HG03108 (cell line): Measurements from ENCODE around the gene NRG2.

ENCODE experiments used
- ATAC-seq: cut with Tn5 transposase; IDR thresholded peaks from one replicate; pipeline ENCODE4 v1.9.1; 2021; ENCODE audit warnings: moderate library complexity; ENCODE audit not compliant: unreplicated experiment

The NRG2 gene

DNA sequence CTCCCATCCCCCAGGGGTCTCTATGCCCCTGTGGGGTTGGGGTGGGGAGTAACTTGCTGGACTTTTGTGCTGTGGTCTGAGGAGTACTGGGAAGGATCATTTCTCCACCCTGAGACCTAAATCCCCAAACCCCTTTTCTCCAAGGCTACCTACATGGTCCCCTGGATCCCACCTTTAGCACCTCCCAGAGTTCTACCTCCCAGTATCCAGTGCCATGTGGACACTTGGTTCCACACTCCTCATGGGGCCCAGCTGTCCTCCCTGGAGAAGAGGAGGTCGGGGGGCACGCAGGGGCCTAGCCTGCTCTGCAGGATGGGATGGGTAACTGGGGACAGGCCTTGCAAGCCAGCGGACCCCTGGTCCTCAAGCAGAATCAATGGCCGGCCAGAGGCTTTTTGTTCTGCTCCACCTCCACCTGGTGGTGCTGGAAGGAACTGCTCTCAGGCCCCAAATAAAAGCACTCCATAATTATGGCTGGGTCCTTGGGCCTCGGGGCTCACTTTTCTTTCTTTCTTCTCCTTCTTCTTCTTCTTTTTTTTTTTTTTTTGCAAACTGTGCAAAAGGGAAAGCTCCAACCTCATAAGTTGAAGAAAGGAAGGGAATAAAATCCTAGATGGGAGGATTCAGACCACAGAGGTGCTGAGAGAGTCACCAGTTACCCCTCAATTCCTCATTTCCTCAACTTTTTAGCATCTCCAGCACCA lies 179.1 kb downstream of the NRG2 start:
- no peak for ATAC-seq

DNA sequence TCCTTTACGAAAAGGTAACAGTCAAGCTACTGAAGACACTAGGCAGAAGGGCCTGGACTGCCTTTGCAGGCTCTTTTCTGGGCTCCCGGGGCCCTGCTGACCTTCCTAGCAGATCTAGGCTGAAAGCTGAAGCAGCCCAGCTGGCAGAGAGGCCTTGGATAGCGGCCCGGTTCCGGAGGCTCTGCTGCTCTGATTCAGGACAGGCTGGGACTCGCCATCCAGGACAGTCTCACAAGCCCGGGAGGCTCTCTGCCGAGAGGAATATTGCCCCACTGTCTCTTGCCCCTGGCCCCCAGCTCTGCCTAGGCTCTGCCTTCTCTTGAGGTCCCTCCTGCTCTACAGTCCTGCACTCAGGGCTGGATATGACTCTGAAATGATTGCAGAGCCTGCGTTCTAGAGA lies 179.7 kb downstream of the NRG2 start:
- ATAC-seq = no peak

DNA sequence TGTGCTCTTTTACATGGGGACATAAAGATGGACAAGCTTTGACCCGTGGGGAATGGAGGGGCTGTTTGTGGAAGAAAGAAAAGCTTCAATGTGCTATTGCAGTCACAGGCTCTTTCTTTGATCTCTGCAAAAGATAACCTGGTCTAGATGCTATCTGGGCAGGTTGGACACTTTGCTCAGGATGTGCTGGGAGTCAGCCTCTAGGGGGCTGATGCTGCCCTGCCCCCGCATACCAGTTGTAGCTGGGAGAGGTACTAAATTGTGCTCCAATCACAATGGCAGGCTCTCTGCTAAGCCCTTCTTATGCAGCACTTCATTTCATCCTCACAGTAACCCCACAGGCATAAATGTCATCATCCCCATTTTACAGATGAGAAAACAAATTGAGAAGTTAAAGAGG lies 180.3 kb downstream of the NRG2 start:
- ATAC-seq = no peak

DNA sequence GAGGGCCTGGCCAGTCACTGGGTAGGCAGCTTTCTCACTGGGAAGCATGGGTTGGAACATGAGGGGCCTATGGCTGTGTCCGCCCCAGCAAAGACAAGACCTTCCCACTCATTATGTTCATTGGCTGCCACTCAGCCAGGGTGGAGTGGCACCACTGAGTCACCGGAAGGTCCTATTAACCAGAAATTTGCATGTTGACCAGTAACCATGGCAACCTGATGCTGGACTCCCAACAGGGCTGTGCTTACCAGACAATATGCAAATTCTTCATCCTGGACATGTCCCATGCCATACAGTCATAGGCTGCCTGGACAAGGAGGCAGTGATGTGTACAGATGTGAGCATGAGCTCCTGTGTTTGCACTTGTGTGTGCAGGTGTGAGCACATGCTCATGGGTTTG lies 180.8 kb downstream of the NRG2 start:
- no peak for ATAC-seq

DNA sequence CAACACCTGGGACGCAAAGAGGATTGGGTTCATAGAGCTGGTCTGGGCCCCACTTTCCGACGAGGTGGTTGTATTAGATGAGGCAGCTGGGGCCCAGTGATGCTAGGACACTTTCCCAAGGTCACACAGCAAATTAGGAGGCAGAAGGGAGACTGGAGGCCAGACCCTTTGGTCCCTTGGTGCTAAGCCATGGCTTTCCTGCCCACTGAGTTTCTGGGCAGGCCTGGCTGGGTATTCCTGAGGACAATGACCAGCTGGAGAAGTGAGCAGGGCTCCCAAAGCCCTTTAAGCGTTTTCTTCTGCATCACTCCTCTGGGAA lies 181.3 kb downstream of the NRG2 start:
- no peak for ATAC-seq

DNA sequence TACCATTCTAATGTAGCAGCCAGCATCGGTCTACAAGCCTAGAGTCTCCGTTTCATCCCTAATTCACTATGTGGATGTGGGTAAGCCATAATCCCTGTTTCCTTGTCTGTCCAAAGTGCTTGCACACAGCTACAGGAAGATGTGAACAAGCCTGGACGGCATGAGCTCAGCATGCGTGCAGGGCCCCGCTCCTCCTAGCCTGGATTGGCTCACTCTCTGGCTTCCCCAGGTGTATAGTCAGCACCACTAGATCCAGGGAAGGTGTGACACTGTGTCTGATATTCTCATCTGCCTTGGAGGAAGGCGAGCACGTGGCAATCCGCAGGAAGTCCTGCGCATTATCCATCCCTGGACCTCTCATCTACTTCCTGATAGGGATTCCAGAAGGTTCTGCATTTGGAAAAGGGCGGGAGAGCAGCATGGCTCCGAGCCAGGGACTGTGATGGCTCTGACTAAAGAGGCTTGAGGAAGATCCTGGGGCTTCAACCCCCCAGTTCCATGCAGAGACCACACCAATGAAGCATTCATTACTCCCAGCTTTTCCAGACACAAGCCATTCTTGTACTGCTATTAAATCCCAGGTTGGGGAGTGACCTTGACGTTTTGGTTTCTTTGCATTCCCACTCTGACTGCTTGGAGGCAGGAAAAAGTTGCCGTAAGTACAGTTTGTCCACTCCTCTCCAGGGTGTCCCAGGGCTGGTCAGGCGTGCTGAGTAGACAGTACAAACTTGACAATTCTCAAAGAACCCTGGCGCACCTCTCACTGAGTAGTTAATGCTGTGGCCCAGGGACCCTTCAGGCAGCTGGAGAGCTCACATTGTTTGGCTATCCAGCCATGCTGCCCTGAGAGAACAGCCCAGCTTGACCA lies 181.8 kb downstream of the NRG2 start:
- ATAC-seq = no peak

DNA sequence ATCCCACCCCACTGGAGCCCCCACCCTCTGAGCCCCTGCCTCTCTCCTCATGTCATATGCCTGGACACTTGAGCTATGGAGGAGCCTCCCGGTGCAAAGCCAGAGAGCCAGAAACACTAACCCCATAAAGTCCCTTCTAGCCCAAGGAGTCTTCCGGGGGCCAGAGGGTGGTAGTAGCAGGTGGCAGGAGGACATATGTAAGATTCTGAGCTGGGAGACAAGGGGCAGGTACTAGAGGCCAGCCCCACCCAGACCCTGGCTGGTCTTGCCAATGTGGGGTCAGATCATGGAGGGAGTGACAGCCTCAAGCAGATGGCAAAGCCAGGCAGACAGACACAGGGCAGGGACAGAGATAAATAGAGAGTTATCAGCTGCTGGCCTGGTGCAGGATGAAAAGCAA lies 184.1 kb downstream of the NRG2 start:
- no peak for ATAC-seq

DNA sequence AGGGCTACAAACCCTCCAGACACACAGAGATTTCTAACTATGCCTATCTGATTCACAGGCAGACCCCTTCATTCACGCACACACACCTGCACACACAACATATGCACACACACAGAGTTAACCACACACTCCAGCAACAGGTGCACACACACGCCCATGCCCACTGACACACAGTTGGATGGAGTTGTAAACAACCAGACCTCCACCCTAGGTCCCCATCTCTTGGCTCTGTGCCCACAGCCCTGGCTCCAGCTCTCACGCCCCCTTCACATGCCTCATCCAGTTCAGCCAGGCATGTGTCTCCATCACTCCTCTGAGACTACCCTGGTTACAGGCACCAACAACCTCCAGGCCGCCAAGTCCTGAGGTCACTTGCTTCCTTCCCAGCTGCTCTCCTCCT lies 186.4 kb downstream of the NRG2 start:
- no peak for ATAC-seq

DNA sequence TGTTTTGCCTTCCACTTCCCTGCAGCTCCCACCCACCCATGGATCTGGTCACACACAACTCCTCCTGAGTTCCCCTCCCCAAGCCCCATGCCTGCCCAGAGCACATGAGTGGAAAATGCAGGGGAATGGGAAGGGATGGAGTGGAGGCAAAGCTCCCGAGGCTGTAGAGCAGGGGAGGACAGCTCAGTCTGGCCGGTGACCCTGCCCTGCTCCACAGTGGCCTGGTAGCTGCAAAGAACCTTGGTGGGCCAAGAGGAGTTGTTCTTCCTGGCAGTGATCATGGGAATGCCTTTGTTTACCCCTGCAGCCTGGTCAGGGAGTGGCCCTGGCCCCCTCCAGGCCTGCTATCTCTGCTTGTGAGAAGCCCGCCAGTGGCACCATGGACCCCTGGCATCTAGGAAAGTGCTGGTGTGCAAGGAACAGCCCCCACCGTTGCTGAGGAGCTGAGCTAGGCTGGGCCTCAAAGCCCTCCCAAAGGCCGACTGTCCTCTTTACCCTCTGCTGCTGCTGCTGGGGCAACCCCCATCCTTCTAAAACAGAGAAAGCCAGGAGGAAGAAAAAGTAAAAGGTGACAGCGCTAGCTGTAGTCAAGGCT lies 187.1 kb downstream of the NRG2 start:
- no peak for ATAC-seq

DNA sequence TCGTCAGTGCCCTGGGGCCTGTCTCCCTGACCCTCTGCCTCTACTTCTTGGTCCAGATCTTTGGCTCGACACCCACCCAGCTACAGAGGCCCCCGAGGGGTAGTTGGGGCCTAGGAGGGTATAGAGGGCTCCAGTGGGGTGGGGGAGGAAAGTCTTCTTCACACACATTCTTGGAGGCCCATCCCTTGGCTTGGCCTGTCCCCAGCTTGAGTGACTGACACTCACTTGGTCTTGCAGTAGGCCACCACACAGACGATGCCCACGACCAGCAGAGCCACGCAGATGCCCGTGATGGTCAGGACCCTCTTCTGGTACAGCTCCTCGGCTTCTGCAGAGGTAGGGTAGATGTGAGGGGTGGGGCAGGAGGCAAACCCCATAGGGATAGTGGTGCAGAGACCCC lies 187.6 kb downstream of the NRG2 start:
- no peak for ATAC-seq

DNA sequence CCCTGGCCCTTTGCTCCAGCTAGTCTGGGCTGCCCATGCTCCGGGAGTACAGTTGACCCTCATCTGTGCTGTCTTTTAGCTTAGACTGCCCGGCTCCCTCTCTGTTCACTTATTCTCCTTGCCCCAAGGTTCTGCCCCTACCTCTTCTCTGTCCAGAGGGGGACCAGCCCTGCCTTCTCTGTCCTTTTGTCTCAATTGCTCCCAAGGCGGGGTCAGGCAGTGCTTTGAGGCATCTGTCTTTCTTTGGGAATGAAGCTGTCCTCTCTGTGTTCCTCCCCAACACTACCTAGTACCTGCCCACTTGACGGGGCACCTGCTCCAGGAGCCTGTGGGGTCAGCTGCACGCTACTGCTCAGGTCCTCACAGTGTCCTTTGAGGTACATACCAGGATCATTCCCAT lies 188.1 kb downstream of the NRG2 start:
- no peak for ATAC-seq

DNA sequence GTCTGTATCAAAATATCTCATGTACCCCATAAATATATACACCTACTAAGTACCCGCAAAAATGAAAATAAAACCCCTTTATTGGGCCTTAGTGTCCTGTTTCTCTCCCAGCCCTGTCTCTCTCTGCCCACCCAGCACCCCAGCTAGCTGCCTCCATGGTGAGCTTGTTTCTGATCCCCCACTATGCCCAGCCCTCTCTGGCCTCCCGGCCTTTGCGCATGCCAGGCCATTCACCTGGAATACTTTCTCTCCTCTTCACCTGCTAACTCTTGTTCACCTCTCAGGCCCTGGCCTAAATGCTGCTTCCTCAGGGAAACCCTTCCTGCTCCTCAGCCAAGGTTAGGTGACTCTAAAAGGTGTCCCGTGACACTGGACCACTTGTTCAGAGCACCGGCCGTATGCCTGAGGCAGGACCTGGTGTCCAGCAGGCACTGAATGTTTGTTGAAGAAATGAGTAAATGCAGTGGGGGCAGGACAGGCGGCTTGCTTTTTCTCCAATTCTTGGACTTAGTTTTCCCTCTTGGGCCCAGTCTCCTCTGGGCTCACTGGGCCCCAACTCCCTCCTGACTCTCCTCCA lies 189.0 kb downstream of the NRG2 start:
- no peak for ATAC-seq

DNA sequence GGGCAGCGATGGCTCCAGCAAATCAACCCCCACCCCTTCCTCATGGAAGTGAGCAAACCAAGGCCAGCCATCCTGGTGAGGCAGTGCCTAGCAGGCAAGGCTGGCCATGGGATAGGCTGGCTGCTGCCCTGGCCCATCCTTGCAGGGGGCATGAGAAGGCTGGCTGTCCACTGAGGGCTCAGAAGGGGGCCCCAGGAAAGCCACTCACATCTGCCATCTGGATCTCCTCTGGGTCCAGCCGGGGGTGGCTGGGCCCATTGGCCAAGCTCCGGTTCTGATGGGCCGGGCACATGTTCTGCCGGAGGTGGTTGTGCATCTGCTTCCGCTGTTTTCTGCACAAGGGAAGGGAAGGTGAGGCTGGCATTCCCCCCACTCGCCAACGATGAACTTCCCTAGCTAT lies 190.4 kb downstream of the NRG2 start:
- no peak for ATAC-seq

DNA sequence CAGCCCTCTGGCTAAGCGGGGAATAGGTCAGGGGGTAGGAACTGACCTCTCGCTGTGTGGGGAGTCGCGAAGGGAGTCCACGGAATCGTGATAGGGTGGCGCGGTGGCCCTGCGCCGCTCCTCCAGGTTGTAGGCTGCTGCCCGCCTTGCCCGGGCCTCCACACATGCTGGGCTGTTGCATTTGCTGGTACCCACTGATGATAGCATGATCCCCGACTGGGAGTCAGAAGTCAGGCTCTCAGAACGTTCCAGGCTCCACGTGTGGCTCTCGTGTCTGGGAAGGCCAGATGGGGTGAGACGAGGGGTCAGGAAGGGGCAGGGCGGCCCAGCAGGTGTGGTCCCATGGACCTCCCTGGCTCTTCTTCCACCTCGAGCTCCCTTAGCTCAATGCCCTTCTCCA lies 191.5 kb downstream of the NRG2 start:
- ATAC-seq = no peak

DNA sequence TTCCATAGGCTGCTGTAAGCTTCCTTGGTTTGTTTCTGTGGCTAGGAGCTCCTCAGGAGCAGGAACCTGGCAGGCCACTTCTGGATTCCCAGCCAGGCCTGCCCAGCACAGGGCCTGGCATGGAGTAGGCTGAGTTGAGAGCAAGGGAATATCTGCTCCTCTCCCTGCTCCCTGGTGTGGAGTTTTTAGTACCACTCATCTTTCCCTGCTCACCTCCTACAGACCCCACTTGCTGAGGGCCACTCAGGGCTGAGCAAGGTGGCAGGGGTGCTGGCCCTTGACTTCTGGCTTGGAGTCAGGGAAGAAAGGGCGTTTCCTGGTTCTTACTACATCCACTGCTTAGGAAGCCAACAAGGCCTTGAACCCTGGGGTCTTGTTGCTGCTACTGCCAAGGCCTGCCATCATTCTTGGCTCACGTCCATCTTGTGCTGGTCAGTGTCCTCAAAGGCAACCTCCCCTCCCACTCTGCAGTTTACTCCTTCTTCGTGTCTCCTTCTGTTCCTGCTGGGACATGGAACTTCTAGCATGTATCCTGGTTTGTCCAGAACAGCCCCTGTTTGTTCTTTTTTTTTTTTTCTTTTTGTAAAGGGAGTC lies 192.6 kb downstream of the NRG2 start:
- no peak for ATAC-seq

DNA sequence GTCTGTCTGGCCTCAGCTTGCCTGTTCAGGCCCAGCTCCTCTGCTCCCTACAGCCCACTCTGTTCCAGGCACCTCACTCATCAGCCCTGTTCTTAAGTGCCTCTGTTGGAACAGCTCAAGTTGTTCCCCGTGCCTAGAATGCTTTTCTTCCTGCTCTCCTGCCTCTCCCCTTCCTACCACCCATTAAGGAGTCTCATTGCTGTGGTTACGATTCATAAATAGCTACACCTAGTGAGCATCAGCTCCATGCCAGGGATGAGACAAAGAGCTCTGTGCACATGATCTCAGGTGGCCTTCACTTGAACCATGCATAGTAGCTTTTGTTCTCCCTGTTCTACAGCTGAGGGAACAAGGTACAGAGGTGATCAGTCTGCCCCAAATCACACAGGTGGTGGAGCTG lies 193.2 kb downstream of the NRG2 start:
- no peak for ATAC-seq

DNA sequence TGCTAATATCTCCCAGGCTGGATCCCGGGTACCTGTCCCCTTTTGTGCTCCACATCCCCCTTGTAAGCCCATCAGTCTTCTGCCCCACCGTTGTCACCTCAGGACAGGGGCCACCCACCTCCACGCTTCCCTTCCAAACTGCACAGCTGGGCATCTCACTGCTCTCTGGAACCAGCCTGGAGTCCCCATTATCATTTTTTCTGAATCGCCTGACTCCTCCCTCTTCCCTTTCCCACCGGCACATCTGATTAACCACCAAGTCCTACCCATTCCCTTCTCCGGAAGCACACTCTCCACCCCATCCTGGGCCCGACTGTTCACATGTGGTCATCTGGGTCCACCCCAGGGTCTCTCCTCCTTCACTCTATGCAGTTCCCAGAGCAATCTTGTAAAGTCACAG lies 193.6 kb downstream of the NRG2 start:
- ATAC-seq = no peak

DNA sequence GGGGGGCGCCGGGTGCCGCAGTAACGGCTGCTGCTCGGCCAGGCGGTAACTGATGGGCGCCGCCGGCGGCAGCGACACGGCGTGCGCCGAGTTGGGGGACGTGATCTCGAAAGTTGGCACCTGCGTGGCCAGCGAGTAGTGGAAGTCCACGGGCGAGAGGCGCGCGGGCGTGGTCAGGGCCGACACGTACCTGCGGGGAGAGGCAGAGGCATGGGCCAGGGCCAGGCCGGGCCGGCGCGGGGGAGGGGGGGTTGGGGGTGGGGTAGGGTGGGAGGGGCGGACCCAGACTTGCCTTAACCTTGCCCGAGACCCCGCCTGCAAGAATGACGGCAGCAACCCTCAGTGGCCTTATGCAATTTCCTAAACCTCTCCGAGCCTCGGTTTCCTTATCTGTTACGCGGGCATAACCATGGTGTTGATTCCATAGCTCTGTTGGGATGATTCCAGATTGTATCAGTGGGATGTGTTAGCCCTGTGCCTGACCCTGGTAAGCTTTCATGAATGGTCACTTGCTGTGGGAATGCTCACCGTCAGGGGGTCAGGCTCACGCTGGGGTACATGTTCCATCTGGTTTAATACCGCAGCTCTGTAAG lies 194.5 kb downstream of the NRG2 start:
- no peak for ATAC-seq

DNA sequence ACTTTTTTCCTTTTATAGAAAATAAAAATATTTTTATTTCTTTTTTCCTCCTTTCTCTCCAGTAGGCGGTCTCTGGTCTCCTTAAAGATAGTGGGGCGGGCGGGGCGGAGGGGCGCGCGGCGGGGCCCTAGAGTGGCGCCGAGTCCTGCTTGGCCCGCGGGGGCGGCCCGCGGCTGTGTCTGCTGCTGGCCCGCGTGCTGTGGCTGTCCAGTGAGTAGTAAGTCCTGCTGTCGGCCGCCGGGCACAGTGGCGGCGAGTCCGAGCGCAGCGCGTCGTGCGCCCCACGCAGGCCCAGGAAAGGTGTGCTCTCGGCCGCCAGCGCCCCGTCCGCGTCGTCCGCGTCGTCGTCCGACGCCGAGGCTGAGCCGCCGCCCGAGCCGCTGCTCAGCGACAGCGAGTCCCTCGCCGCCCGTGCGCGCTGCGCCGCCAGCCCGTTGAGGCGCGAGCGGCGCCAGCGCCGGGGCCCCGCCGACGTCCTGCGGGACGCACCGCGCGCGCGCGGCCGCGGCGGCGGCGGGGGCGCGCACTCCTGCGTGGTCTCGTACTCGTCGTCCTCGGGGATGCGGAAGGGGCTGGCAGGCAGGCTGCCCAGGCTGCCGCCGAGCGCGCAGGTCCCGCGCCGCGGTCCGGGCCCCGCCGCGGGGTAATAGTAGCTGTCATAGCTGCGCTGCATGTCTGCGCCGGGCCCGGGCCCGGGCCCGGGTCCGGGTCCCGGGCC lies 195.2 kb downstream of the NRG2 start:
- no peak for ATAC-seq

DNA sequence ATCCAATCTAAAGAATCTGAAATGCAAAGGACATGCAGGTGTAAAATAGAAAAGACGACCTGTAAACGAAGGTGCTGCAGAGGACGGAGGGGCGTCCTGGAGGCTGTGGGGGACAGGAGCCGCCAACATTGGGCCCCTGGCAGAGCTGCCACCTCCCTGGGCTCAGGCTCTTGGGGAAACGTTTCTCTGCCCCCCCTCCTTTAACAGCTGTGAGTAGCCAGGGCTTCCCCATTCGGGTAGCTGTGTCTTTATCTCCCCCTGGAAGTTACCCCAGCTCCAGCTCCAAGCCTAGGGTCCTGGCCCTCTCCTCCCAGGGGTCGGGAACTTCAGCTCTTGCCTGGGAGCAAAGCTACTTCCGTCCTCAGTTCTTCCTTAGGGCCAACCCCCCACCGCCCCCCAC lies 196.0 kb downstream of the NRG2 start:
- no peak for ATAC-seq
